Vagina (tissue), 2 donors: ENCODE measurements around the gene DUS2. TPM values are rescaled to one million over a fixed set of nuclear protein-coding genes. Genes with fewer than 3 reads are reported as not detected.

Experiments
- DNase-seq, 2 donors: peaks; one replicate each; pipeline ENCODE4 v3.0.0-alpha.2; 2017; ENCODE audit errors: extremely low spot score in 2 of 2
- H3K27ac ChIP-seq: fragments of 200-600 bp; sonication (generic); one replicate; pipeline ENCODE4 v1.5.1; 2019
- H3K27me3 ChIP-seq: fragments of 200-600 bp; sonication (generic); one replicate; pipeline ENCODE4 v1.5.1; 2019
- H3K36me3 ChIP-seq, 2 donors: fragments of 200-600 bp; sonication (generic); one replicate each; pipeline ENCODE4 v1.5.1; 2017 to 2019
- H3K4me1 ChIP-seq: fragments of 200-600 bp; sonication (generic); one replicate; pipeline ENCODE4 v1.5.1; 2019
- H3K4me3 ChIP-seq, 2 donors: fragments of 200-600 bp; sonication (generic); 1 replicate in 1 of 2; 2 replicates in 1 of 2; pipeline ENCODE4 v1.5.1; 2016 to 2019
- H3K9me3 ChIP-seq: fragments of 200-600 bp; sonication (generic); one replicate; pipeline ENCODE4 v1.5.1; 2019
- CTCF ChIP-seq, 3 experiments: fragments of 450-650 bp in 2 of 3; fragments of 200-600 bp in 1 of 3; sonication (generic) in 1 of 3; IDR thresholded peaks; one replicate each; pipeline ENCODE4 v1.5.1; 2017 to 2019; ENCODE audit warnings: antibody characterized with exemption in 3 of 3, mild to moderate bottlenecking in 2 of 3, moderate library complexity in 2 of 3
- POLR2A ChIP-seq, 2 donors: fragments of 450-650 bp; IDR thresholded peaks; one replicate each; pipeline ENCODE4 v1.6.1; 2017; ENCODE audit warnings: antibody characterized with exemption in 2 of 2, mild to moderate bottlenecking in 2 of 2, moderate library complexity in 2 of 2
- POLR2AphosphoS5 ChIP-seq, 2 donors: sonication (generic); formaldehyde crosslinking; IDR thresholded peaks; one replicate each; pipeline ENCODE4 v1.9.0; 2017; ENCODE audit warnings: antibody characterized with exemption in 2 of 2, mild to moderate bottlenecking in 2 of 2, low read depth in 1 of 2; ENCODE audit not compliant: insufficient read depth in 1 of 2
- intact Hi-C: fragments of 100-400 bp; cut with DNase I; formaldehyde crosslinking; loops from one replicate; pipeline ENCODE4 v1.15.1; 2023
- total RNA-seq: library from RNA; depleted of rRNA; stranded (reverse); fragments of >200 nt; gene quantifications from one replicate; pipeline ENCODE4 v1.2.3, GENCODE V29; 2016

DUS2 gene
- total RNA-seq, 1 donor from 2014 or later, result 11.5 TPM

GRCh38 chr16:67987460-67988160, 35.5 kb upstream of the DUS2 start:
- TF ChIP-seq POLR2AphosphoS5 (IDR thresholded peaks at IDR 0.05; ENCODE audit: insufficient read depth in 1 of 2, low read depth in 1 of 2) (no peak), POLR2A (IDR thresholded peaks at IDR 0.05) (no peak), CTCF (IDR thresholded peaks at IDR 0.05) (no peak)
- Histone ChIP-seq H3K4me1 (no peaks in the 10 kb centered on the region), H3K27me3 (no peaks in the 10 kb centered on the region), H3K9me3 (no peaks in the 10 kb centered on the region), H3K4me3 (no peak overlapping the region), H3K27ac (no peak overlapping the region), H3K36me3 (no peaks in the 10 kb centered on the region)
- DNase-seq, result no peak
- intact Hi-C loops, result no loop called here

GRCh38 chr16:67988675-67989074, 34.4 kb upstream of the DUS2 start:
- H3K36me3 ChIP-seq, result no peaks in the 10 kb centered on the region
- no peak for DNase-seq
- H3K27ac ChIP-seq, result no peak overlapping the region
- peaks cover 10% of the 10 kb centered on the region for H3K4me1 ChIP-seq
- no peak for TF ChIP-seq CTCF (IDR thresholded peaks at IDR 0.05)
- no peak for TF ChIP-seq POLR2A (IDR thresholded peaks at IDR 0.05)
- TF ChIP-seq POLR2AphosphoS5 (IDR thresholded peaks at IDR 0.05; ENCODE audit: insufficient read depth in 1 of 2, low read depth in 1 of 2), result no peak
- H3K4me3 ChIP-seq, result no peak overlapping the region
- H3K9me3 ChIP-seq, result no peaks in the 10 kb centered on the region
- no peaks in the 10 kb centered on the region for H3K27me3 ChIP-seq
- intact Hi-C loops, result no loop called here

GRCh38 chr16:67989322-67990017, 33.6 kb upstream of the DUS2 start:
- DNase-seq, result no peak
- no peaks in the 10 kb centered on the region for H3K36me3 ChIP-seq
- intact Hi-C loops, result no loop called here
- peaks cover 13% of the 10 kb centered on the region for H3K4me1 ChIP-seq
- no peaks in the 10 kb centered on the region for H3K9me3 ChIP-seq
- TF ChIP-seq POLR2A (IDR thresholded peaks at IDR 0.05), result no peak
- TF ChIP-seq CTCF (IDR thresholded peaks at IDR 0.05), result no peak
- TF ChIP-seq POLR2AphosphoS5 (IDR thresholded peaks at IDR 0.05; ENCODE audit: insufficient read depth in 1 of 2, low read depth in 1 of 2), result no peak
- no peaks in the 10 kb centered on the region for H3K27me3 ChIP-seq
- no peak overlapping the region for H3K4me3 ChIP-seq
- H3K27ac ChIP-seq, result no peak overlapping the region

- intact Hi-C loops, result no loop called here
- DNase-seq, result no peak
These were observed 33.1 kb upstream of the DUS2 start for GRCh38 chr16:67990018-67990386.

More at GRCh38 chr16:67990018-67990386, 33.1 kb upstream of the DUS2 start:
- Histone ChIP-seq H3K27me3 (no peaks in the 10 kb centered on the region), H3K4me3 (no peak overlapping the region), H3K36me3 (no peaks in the 10 kb centered on the region), H3K4me1 (peaks cover 13% of the 10 kb centered on the region), H3K9me3 (no peaks in the 10 kb centered on the region), H3K27ac (no peak overlapping the region)
- no peak for TF ChIP-seq POLR2A (IDR thresholded peaks at IDR 0.05)
- no peak for TF ChIP-seq CTCF (IDR thresholded peaks at IDR 0.05)
- no peak for TF ChIP-seq POLR2AphosphoS5 (IDR thresholded peaks at IDR 0.05; ENCODE audit: insufficient read depth in 1 of 2, low read depth in 1 of 2)
